ENCODE measurements around the gene NRL.

The NRL gene

GRCh38 chr14:24092110-24092504, 22.6 kb downstream of the NRL start:
- no peak for TF ChIP-seq CTCF (IDR thresholded peaks at IDR 0.05; ENCODE audit: low read depth, low read length)
- H3K4me3 ChIP-seq (ENCODE audit: low read depth, low read length): no peak overlapping the region

GRCh38 chr14:24089890-24090289, 24.9 kb downstream of the NRL start:
- no peak for TF ChIP-seq CTCF (IDR thresholded peaks at IDR 0.05; ENCODE audit: low read depth, low read length)

GRCh38 chr14:24088095-24088494, 26.7 kb downstream of the NRL start:
- TF ChIP-seq CTCF (IDR thresholded peaks at IDR 0.05; ENCODE audit: low read depth, low read length): no peak

More at GRCh38 chr14:24089890-24090289, 24.9 kb downstream of the NRL start:
- no peak overlapping the region for H3K4me3 ChIP-seq (ENCODE audit: low read depth, low read length)

GRCh38 chr14:24087004-24087403, 27.7 kb downstream of the NRL start:
- H3K4me3 ChIP-seq (ENCODE audit: low read depth, low read length): no peak overlapping the region
- no peak for TF ChIP-seq CTCF (IDR thresholded peaks at IDR 0.05; ENCODE audit: low read depth, low read length)

More at GRCh38 chr14:24088095-24088494, 26.7 kb downstream of the NRL start:
- no peak overlapping the region for H3K4me3 ChIP-seq (ENCODE audit: low read depth, low read length)

- no peak overlapping the region for H3K4me3 ChIP-seq (ENCODE audit: low read depth, low read length)
- TF ChIP-seq CTCF (IDR thresholded peaks at IDR 0.05; ENCODE audit: low read depth, low read length): no peak
Observed at GRCh38 chr14:24086193-24086955, 28.4 kb downstream of the NRL start.

- H3K4me3 ChIP-seq (ENCODE audit: low read depth, low read length): no peak overlapping the region
- TF ChIP-seq CTCF (IDR thresholded peaks at IDR 0.05; ENCODE audit: low read depth, low read length): no peak
Observed at GRCh38 chr14:24085215-24085614, 29.5 kb downstream of the NRL start.

GRCh38 chr14:24084440-24084839, 30.3 kb downstream of the NRL start:
- H3K4me3 ChIP-seq (ENCODE audit: low read depth, low read length): no peak overlapping the region
- no peak for TF ChIP-seq CTCF (IDR thresholded peaks at IDR 0.05; ENCODE audit: low read depth, low read length)

Measured in WI38 (cell line).